GM19025 (cell line): ENCODE measurements around the gene TRPC1.
"Not testable (repeated sequence)": the region's sequence is repeated elsewhere in the genome, so short reads cannot be mapped to it uniquely, and the experiment has no call there.

ENCODE experiments used
- ATAC-seq: cut with Tn5 transposase; IDR thresholded peaks from one replicate; pipeline ENCODE4 v1.9.1; 2021; ENCODE audit warnings: mild to moderate bottlenecking, low read depth, moderate library complexity; ENCODE audit not compliant: unreplicated experiment

Gene TRPC1

DNA sequence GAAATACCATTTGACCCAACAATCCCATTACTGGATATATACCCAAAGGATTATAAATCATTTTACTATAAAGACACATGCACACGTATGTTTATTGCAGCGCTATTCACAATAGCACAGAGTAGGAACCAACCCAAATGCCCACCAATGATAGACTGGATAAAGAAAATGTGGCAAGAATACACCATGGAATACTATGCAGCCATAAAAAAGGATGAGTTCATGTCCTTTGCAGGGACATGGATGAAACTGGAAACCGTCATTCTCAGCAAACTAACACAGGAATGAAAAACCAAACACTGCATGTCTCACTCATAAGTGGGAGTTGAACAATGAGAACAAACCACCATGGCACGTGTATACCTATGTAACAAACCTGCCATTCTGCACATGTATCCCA is 26.7 kb downstream of the TRPC1 start:
- ATAC-seq: not testable (repeated sequence)

DNA sequence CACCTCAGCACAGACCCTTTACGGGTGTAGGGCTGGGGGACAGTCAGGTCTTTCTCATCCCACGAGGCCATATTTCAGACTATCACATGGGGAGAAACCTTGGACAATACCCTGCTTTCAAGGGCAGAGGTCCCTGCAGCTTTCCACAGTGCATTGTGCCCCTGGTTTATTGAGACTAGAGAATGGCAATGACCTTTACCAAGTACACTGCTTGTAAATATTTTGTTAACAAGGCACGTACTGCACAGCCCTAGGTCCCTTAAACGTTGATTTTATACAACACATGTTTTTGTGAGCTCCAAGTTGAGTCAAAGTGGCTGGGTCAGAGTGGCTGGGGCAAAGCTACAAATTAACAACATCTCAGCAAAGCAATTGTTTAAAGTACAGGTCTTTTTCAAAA is 28.8 kb downstream of the TRPC1 start:
- ATAC-seq: not testable (repeated sequence)

DNA sequence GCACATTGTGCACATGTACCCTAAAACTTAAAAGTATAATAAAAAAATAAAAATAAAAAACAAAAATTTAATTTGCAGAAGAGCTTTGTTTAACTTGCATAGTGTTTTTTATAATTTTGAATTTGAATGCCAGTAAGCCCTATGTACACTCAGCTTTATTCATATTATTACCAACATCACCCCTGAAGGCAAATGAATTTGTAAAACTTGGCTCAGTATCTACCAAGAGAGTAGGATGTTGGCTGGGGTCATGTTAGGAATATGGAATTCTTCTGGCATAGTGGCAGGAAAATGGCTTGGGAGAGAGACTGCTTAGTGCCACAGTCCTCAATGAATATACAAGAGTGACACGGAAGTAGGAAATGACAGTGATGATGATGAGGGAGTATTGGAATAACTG is 30.7 kb downstream of the TRPC1 start:
- ATAC-seq: no peak

DNA sequence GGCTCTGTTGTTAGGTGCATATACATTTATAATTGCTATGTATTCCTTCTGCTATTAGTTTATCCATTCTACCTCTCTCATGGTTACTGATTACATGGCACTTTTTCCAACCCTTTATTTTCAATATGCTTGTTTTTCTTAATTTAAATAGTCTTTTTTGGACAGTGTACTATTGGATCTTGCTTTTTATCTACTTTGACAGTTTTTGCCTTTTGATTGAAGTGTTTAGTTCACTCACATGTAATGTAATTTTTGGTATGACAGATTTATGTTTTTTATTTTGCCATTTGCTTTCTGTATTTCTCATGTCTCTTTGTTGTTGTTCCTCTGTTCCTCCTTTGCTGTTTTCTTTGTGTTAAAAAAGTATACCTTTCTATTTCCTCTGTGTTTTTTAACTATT is 44.5 kb downstream of the TRPC1 start:
- no peak for ATAC-seq

DNA sequence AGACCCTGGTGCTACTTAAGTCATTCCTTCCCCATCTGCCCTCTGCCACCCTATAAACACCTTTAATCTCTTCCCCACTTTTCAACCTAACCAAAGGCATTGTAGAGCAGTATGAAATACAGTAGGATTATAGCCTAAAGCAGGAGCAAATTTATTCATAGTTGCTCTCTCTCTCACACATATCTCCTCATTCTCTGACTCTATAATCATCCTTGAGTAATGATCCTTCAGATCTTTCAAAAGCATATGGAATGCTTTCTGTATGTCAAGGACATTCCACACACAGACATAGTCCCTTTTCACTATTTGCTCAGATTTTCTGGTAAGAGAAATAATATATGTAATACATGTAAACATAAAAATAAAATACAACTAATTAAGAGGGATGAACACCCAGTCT is 54.1 kb downstream of the TRPC1 start:
- no peak for ATAC-seq

DNA sequence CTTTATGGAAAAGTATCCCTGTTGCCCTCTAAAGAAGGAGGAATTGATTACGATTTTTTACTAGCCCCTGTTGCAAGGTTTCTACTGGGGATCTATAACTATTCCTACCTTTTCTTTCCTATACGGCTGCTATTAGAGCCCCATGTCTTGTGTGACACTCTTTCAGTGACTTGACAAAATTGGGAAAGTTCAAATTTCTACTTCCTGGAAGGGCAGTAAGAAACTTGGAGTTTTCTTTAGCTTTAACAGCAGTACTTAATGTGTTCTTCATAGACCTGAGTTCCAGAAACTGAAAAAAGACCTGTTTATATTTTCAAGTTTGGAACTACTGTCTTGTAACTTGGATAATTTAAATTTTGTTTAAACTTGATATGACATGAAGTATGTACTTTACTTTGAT is 54.7 kb downstream of the TRPC1 start:
- ATAC-seq: no peak

DNA sequence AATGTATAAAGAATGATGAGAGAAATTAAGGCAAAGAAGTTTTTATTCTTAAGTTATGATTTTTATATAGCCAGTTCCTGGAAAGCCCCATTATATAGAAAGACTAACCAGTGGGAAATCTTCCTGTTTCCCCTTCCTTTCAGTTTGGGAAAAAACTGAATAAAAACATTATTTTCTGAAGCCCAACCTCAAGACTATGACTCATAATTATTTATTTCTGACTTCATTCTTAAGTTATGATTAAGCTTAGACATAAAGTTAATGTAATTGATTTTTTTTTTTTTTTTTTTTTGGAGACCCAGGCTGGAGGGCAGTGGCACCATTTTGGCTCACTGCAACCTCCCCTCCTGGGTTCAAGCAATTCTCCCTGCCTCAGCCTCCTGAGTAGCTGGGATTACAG is 55.8 kb downstream of the TRPC1 start:
- ATAC-seq: no peak

DNA sequence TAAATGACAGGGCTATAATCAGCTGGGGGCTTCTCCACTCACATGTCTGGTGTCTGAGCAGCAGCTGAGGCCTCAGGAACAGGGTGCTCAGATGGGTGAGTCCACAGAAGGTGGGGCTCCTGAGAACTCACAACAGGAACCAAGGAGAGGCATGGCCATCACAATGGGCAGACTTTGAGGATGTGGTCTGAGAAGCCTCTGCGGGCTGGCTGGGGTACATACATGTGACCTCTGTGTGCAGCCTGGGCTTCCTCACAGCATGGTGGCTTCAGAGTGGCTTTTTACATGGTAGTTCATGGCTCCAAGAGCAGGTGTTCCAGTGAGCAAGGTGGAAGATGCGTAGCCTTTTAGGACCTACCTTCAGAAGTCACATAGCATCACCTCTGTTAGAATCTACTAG is 58.8 kb downstream of the TRPC1 start:
- ATAC-seq: no peak

DNA sequence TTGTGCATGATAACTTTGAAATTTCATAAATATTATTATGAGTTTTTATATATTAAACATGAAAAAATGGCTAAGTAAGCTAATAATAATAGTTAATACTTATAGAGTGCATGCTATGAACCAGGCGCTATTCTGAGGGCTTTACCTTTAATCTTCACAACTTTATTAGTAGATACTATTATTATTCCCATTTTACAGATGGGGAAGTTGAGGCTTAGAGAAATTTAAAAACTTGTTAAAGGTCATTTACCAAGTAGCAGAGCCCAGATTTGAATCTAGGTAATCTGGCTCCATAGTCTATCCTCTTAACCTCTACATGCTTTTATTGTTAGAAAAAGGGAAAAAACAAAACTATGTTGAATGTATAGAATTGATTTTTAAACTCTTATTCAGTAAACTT is 60.4 kb downstream of the TRPC1 start:
- no peak for ATAC-seq

DNA sequence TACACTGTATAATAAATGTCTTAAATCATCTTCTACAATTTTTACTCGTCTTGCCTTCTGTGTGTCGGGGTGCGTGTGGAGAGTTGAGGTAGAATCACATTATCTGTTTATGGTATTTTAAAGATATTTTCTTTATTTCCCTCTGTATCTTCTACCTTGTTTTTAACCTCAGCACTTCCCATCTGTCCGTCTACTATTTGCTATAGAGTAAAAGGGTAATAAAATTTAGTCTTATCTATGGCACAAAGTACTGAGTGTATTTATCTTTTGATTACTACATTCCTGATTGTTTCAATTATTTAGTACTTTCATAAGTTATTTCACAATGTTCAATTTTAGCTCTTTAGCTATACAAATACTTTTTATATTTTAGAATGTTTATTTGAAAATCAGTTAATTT is 62.2 kb downstream of the TRPC1 start:
- no peak for ATAC-seq

DNA sequence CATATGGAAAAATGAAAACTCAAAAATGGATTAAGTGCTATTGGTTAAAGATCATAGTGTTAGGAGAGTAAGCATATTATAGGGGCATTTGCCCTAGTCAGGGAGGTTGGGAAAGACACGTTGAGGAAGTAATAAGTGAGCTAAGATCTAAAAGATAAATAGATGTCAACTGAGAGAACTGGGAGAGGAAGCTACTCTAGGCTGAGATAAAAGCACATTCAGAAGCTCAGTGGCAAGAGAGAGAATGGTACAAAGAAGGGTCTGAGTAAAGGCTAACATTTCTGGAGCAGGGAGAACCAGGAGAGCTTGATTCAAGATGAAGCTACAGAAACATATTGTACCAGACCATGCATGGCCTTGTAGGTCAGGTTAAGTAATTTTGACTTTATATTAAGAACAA is 63.9 kb downstream of the TRPC1 start:
- no peak for ATAC-seq

DNA sequence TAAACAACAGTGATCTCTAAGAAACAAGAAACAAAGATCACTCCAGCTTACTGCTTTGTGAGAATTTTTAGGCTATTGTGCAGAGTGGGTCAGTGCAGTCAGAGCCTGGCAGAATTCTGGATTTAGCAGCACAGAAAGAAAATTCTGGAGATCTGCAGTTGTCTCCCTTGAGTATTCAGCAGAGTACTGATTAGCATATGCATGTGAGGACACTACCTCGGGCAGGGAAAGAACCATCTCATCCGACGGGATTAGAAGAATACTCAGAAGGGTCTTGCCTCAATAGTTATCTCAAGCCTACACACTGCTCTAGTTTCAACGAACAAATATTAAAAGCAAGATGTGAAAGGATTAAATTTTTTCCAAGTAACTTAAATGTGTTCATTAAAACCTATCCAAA is 70.7 kb downstream of the TRPC1 start:
- ATAC-seq: no peak

DNA sequence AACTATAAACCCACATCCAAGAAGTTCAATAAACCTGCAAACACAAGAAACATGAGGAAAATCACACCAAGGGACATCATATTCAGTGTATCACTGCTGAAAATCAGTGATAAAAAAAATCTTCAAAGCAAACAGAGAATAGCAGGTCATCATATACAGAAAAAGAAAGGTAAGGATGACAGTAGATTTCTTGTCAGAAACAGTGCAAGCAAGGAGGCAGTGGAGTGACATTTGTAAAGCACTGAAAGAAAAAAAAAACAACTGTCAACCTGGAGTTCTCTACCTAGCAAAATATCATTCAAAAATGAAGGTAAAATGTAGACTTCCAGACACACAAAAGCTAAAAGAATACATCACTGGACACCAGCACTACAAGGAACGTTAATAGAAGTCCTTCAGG is 71.5 kb downstream of the TRPC1 start:
- no peak for ATAC-seq

DNA sequence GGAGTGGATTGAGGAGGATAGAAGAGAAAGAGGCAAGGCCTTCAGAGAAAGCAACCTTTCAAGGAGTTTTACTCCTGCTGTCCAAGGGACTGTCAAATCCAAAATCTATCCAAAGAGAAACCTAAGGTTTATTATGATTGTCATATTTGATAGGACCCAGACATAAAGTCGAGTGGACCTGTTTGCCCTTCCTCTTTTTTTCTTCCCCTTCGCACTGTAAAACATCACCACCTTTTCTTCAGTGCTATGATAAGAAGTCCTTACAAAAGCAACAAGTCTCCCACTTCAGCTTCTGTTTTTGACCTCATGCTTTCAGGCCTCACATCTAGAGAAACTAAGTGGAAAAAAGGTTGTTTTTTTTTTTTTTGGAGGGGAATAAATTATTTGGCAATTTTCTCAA is 73.0 kb downstream of the TRPC1 start:
- ATAC-seq: no peak

DNA sequence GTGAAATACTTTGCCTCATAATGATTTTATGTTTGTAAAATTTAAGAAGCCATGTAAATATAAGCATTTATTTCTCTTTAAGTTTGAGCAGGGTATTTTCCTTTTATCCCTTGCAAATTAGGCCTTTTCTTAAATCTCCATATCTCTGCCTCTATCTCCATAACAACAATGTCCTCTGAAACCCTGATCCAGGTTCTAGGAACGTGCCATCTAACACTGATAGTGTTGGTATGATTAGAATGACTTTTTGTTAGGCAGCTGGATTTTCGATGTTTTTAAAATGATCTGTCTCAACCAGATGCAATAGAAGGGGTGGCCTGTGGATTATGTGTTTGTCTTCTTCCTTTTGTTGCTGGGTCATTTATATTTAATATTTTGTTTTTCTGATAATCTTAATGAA is 77.9 kb downstream of the TRPC1 start:
- no peak for ATAC-seq

DNA sequence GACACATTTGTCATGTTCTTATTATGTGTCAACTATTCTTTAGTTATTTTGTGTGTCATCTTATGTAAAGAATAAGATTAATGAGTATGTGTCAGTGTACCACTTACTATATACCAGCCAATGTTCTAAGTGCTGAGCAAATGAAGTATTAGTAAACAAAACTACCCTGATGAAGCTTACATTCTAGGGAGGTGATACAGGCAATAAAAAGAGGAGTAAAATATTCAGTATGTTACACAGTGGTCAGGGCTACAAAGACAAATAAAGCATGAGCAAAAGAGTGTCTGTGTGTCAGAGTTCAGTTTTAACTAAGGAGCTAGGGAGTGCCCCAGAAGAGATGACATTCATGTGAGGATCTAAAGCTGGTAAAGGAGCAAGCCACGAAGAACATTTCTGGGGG is 79.1 kb downstream of the TRPC1 start:
- ATAC-seq: no peak

DNA sequence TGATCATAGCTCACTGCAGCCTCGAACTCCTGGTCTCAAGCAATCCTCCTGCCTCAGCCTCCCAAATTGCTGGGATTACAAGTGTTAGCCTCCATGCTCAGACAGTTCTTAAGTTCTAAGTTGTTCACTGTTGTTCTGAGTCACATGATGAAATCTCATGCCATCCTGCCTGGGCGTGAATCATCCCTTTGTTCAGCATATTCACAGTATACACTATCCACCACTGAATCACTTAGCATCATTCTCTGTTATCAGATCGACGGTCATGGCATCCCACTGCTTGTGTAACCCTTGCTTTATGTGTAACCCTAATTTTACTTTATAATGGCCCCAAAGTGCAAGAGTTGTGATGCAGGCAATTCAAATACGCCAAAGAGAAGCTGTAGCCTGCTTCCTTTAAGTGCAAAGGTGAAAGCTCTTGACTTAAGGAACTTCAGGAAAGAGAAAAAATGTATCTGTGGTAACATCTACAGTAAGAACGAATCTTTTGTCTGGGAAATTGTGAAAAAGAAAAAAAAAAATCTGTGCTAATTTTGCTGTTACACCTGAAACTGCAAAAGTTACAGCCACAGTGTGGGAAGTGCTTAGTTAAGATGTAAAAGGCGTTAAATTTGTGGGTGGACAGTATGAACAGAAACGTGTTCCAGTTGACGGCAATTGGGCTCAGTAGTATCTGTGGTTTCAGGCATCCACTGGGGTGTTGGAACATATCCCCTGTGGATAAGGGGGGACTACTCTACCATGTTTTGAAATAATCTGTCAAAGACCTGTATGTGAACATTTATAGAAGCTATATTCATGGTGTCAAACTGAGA is 84.5 kb downstream of the TRPC1 start:
- ATAC-seq: no peak

DNA sequence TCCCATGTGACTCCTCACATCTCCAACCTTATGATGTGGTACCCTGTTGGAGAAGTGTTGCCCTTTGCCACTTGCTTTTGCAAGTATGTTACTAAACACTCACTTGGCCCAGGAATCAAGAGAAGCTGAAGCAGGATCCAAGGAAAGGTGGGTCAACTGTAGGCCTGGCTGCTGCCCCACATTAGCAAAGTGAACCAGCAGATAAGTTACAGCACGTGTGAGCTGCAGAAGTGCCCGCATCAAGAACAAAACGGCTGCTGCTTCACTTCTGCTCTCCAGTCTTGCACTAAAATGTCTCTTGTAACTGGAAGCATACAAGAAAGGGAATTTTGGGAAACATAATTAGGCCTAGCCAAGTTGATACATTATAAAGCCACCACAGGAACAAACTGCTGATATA is 85.4 kb downstream of the TRPC1 start:
- no peak for ATAC-seq

DNA sequence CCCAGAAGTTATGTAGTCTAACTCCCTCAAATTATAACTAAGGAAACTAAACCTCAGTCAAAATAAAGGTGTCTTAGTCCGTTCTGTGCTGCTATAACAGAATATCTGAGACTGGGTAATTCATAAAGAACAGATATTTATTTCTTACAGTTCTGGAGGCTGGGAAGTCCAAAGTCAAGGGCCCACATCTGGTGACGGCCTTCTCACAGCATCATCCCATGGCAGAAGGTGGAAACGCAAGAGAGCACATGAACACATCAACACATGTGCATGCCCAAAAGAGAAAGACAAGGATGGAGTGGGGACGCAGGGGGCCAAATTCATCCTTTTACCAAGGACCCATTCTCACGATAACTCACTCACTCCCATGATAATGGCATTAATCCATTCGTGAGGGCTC is 92.0 kb downstream of the TRPC1 start:
- no peak for ATAC-seq

DNA sequence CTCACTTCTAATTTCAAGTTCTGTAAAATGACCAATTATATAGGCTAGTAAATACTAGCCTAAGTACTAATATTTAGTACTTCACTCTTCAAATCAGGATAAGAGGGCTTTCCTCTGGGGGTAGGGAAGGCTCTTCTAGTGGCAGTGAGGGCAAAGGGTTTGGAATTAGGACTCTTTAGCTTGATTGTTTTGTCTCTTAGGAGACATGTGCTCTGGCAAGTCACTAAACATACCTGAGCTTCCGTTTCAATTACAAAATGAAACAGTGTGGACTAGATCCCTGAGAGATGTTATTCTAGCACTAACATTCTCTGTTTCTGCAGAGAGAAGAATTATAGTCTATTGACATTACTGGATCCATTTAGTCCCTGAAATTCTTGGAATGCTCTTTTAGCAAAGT is 93.5 kb downstream of the TRPC1 start:
- ATAC-seq: no peak

DNA sequence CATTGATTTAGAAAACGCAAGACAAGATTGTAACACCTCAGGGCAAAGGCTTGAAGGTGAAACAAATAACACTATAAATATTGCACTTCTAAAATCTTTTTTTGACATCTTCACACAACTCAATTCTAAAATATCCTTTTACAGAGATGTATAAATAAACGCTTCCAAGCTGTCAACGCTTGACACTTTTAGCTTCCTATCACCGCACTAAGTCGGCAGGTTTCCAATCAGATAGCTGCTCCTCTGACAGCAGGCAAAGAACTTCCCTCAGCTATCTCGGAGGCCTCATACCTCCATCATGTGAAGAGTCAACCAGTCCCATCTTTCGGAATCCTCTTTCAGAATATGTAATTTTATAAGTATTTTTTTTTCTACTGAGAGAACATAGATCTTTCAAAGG is 94.1 kb downstream of the TRPC1 start:
- ATAC-seq: no peak

DNA sequence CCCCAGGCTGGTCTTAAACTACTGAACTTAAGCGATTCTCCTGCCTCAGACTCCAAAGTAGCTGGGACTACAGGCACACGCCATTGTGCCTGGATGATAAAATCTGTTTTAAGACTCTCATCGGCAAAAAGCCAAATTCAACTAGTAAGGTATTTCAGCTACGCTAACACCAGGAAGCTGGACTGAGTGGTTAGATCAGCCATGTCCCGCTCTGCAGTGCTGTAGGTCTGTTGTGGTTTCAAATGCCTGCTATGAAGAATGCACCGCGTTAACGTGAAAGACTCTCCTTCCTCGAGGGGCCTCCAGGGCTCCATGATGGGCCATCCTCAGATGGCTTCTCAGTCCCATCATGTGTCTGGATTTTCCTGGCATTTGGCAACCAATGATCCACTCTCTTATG is 94.8 kb downstream of the TRPC1 start:
- no peak for ATAC-seq

DNA sequence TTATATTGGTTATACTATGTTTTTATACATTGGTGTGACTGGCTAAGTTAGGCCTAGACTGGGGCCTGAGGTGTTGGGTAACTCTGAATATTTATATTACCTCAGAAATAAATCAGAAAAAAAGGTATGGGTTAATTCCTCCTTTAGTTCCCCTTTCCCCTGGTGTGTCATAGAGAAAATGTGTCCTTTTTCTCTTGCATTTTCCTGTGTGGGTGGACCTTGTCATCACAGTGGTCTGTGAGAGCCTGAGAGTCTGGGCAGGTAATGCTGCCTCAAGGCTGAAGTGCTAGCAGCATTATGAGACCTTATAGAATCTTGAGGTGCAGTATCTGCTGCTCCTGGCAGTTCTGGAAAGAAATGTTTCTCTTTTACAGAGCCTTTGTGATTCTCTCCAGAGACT is 95.3 kb downstream of the TRPC1 start:
- ATAC-seq: no peak
